Measurements from ENCODE around the gene FLNB. TPM values are rescaled to one million over a fixed set of nuclear protein-coding genes. Genes with fewer than 3 reads are reported as not detected.

FLNB gene
- total and polyA plus RNA-seq, 4 experiments from 2014 or later: 3.9 to 28.5 (median 18.5) TPM

- H3K36me3 ChIP-seq (ENCODE audit: insufficient read depth, low read length): peaks cover 7% of the 10 kb centered on the region
- peaks cover 7 to 21% (median 15%) of the 10 kb centered on the region in 4 donors for H3K4me1 Mint-ChIP-seq
- H3K4me3 Mint-ChIP-seq: no peak overlapping the region
- no peak overlapping the region for H3K27ac Mint-ChIP-seq
- peaks cover 58 to 62% of the 10 kb centered on the region in 2 donors for H3K36me3 Mint-ChIP-seq
- H3K27ac ChIP-seq (ENCODE audit: low read depth, low read length): no peak overlapping the region
- ChIA-PET CTCF (ENCODE audit: partially characterized antibody) (no interaction called here), POLR2A (ENCODE audit: partially characterized antibody) (no interaction called here)
- peaks cover 13% of the 10 kb centered on the region for H3K4me1 ChIP-seq (ENCODE audit: insufficient read depth, low read length)
- no peak overlapping the region for H3K4me3 ChIP-seq (ENCODE audit: low read length in 2 of 2)
- no peaks in the 10 kb centered on the region for H3K9me3 ChIP-seq (ENCODE audit: control insufficient read depth in 1 of 2, low read length in 2 of 2)
- no peaks in the 10 kb centered on the region for H3K27me3 Mint-ChIP-seq
- DNase-seq: no peak
- no peaks in the 10 kb centered on the region for H3K27me3 ChIP-seq (ENCODE audit: insufficient read depth, low read length)
- intact Hi-C loops (cut with micrococcal nuclease): no loop called here
- no peaks in the 10 kb centered on the region for H3K9me3 Mint-ChIP-seq
Observed at GRCh38 chr3:58121183-58121582, 113.0 kb downstream of the FLNB start.

- intact Hi-C loops (cut with micrococcal nuclease): no loop called here
- Histone ChIP-seq H3K36me3 (ENCODE audit: insufficient read depth, low read length) (peaks cover 7% of the 10 kb centered on the region), H3K27me3 (ENCODE audit: insufficient read depth, low read length) (no peaks in the 10 kb centered on the region), H3K4me1 (ENCODE audit: insufficient read depth, low read length) (no peaks in the 10 kb centered on the region), H3K27ac (ENCODE audit: low read depth, low read length) (no peak overlapping the region), H3K4me3 (ENCODE audit: low read length in 2 of 2) (no peak overlapping the region), H3K9me3 (ENCODE audit: control insufficient read depth in 1 of 2, low read length in 2 of 2) (no peaks in the 10 kb centered on the region)
- no peak overlapping the region for H3K4me3 Mint-ChIP-seq
- no peaks in the 10 kb centered on the region for H3K27me3 Mint-ChIP-seq
- H3K4me1 Mint-ChIP-seq: peaks cover 0 to 2% (median under 1%) of the 10 kb centered on the region in 4 donors
- H3K9me3 Mint-ChIP-seq: no peaks in the 10 kb centered on the region
- no peak for DNase-seq
- peaks cover 68 to 77% of the 10 kb centered on the region in 2 donors for H3K36me3 Mint-ChIP-seq
- CTCF ChIA-PET (ENCODE audit: partially characterized antibody): no interaction called here
- POLR2A ChIA-PET (ENCODE audit: partially characterized antibody): no interaction called here
- H3K27ac Mint-ChIP-seq: no peak overlapping the region
Observed at GRCh38 chr3:58122936-58123700, 114.9 kb downstream of the FLNB start.

GRCh38 chr3:58124387-58124786, 116.2 kb downstream of the FLNB start:
- no peak overlapping the region for H3K27ac Mint-ChIP-seq
- Histone ChIP-seq H3K4me3 (ENCODE audit: low read length in 2 of 2) (no peak overlapping the region), H3K36me3 (ENCODE audit: insufficient read depth, low read length) (peaks cover 7% of the 10 kb centered on the region), H3K4me1 (ENCODE audit: insufficient read depth, low read length) (no peaks in the 10 kb centered on the region), H3K27me3 (ENCODE audit: insufficient read depth, low read length) (no peaks in the 10 kb centered on the region), H3K9me3 (ENCODE audit: control insufficient read depth in 1 of 2, low read length in 2 of 2) (no peaks in the 10 kb centered on the region), H3K27ac (ENCODE audit: low read depth, low read length) (no peak overlapping the region)
- no peak overlapping the region for H3K4me3 Mint-ChIP-seq
- POLR2A ChIA-PET (ENCODE audit: partially characterized antibody): no interaction called here
- peaks cover 66 to 76% of the 10 kb centered on the region in 2 donors for H3K36me3 Mint-ChIP-seq
- no peak for DNase-seq
- no peaks in the 10 kb centered on the region for H3K9me3 Mint-ChIP-seq
- H3K27me3 Mint-ChIP-seq: no peaks in the 10 kb centered on the region
- intact Hi-C loops (cut with micrococcal nuclease): no loop called here
- CTCF ChIA-PET (ENCODE audit: partially characterized antibody): no interaction called here
- peaks cover 0 to 10% (median 6%) of the 10 kb centered on the region in 4 donors for H3K4me1 Mint-ChIP-seq

GRCh38 chr3:58129041-58129770, 121.0 kb downstream of the FLNB start:
- DNase-seq: no peak
- Histone ChIP-seq H3K36me3 (ENCODE audit: insufficient read depth, low read length) (peaks cover 5% of the 10 kb centered on the region), H3K4me1 (ENCODE audit: insufficient read depth, low read length) (no peaks in the 10 kb centered on the region), H3K27me3 (ENCODE audit: insufficient read depth, low read length) (no peaks in the 10 kb centered on the region), H3K9me3 (ENCODE audit: control insufficient read depth in 1 of 2, low read length in 2 of 2) (no peaks in the 10 kb centered on the region), H3K27ac (ENCODE audit: low read depth, low read length) (no peak overlapping the region), H3K4me3 (ENCODE audit: low read length in 2 of 2) (no peak overlapping the region)
- peaks cover 0 to 12% (median 6%) of the 10 kb centered on the region in 4 donors for H3K4me1 Mint-ChIP-seq
- H3K9me3 Mint-ChIP-seq: no peaks in the 10 kb centered on the region
- intact Hi-C loops (cut with micrococcal nuclease): no loop called here
- H3K4me3 Mint-ChIP-seq: peak overlapping the region in 1 of 8 donors; percentile 3
- H3K27me3 Mint-ChIP-seq: no peaks in the 10 kb centered on the region
- ChIA-PET CTCF (ENCODE audit: partially characterized antibody) (interaction anchor here (1.5 kb wide), 1 partner anchor 38 kb away, joined by 4 read pairs; no protein-coding TSS in a partner anchor), POLR2A (ENCODE audit: partially characterized antibody) (no interaction called here)
- H3K36me3 Mint-ChIP-seq: peaks cover 63 to 74% of the 10 kb centered on the region in 2 donors
- peak overlapping the region in 1 of 7 donors; percentile 31 for H3K27ac Mint-ChIP-seq

GRCh38 chr3:58130591-58130990, 122.4 kb downstream of the FLNB start:
- Histone ChIP-seq H3K9me3 (ENCODE audit: control insufficient read depth in 1 of 2, low read length in 2 of 2) (no peaks in the 10 kb centered on the region), H3K27me3 (ENCODE audit: insufficient read depth, low read length) (no peaks in the 10 kb centered on the region), H3K27ac (ENCODE audit: low read depth, low read length) (no peak overlapping the region), H3K4me1 (ENCODE audit: insufficient read depth, low read length) (no peaks in the 10 kb centered on the region), H3K4me3 (ENCODE audit: low read length in 2 of 2) (no peak overlapping the region), H3K36me3 (ENCODE audit: insufficient read depth, low read length) (peaks cover 9% of the 10 kb centered on the region)
- ChIA-PET POLR2A (ENCODE audit: partially characterized antibody) (no interaction called here), CTCF (ENCODE audit: partially characterized antibody) (interaction anchor here (1.0 kb wide), 1 partner anchor 14 kb away, joined by 3 read pairs; no protein-coding TSS in a partner anchor)
- peaks cover 61 to 73% of the 10 kb centered on the region in 2 donors for H3K36me3 Mint-ChIP-seq
- intact Hi-C loops (cut with micrococcal nuclease): no loop called here
- DNase-seq: no peak
- no peaks in the 10 kb centered on the region for H3K9me3 Mint-ChIP-seq
- peaks cover 0 to 12% (median 6%) of the 10 kb centered on the region in 4 donors for H3K4me1 Mint-ChIP-seq
- no peak overlapping the region for H3K4me3 Mint-ChIP-seq
- no peaks in the 10 kb centered on the region for H3K27me3 Mint-ChIP-seq
- H3K27ac Mint-ChIP-seq: no peak overlapping the region

GRCh38 chr3:58131101-58131825, 123.0 kb downstream of the FLNB start:
- no peaks in the 10 kb centered on the region for H3K9me3 Mint-ChIP-seq
- DNase-seq: no peak
- Histone ChIP-seq H3K4me1 (ENCODE audit: insufficient read depth, low read length) (no peaks in the 10 kb centered on the region), H3K4me3 (ENCODE audit: low read length in 2 of 2) (no peak overlapping the region), H3K36me3 (ENCODE audit: insufficient read depth, low read length) (peaks cover 15% of the 10 kb centered on the region), H3K9me3 (ENCODE audit: control insufficient read depth in 1 of 2, low read length in 2 of 2) (no peaks in the 10 kb centered on the region), H3K27me3 (ENCODE audit: insufficient read depth, low read length) (no peaks in the 10 kb centered on the region), H3K27ac (ENCODE audit: low read depth, low read length) (no peak overlapping the region)
- peak overlapping the region in 1 of 7 donors; percentile 27 for H3K27ac Mint-ChIP-seq
- no peaks in the 10 kb centered on the region for H3K27me3 Mint-ChIP-seq
- ChIA-PET POLR2A (ENCODE audit: partially characterized antibody) (no interaction called here), CTCF (ENCODE audit: partially characterized antibody) (interaction anchor here (1.0 kb wide), 1 partner anchor 15 kb away, joined by 3 read pairs; no protein-coding TSS in a partner anchor)
- H3K36me3 Mint-ChIP-seq: peaks cover 61 to 74% of the 10 kb centered on the region in 2 donors
- H3K4me3 Mint-ChIP-seq: peak overlapping the region in 1 of 8 donors; percentile 16
- H3K4me1 Mint-ChIP-seq: peaks cover 0 to 12% (median 6%) of the 10 kb centered on the region in 4 donors
- intact Hi-C loops (cut with micrococcal nuclease): no loop called here

GRCh38 chr3:58132850-58133249, 124.6 kb downstream of the FLNB start:
- Histone ChIP-seq H3K36me3 (ENCODE audit: insufficient read depth, low read length) (peaks cover 17% of the 10 kb centered on the region), H3K9me3 (ENCODE audit: control insufficient read depth in 1 of 2, low read length in 2 of 2) (no peaks in the 10 kb centered on the region), H3K27ac (ENCODE audit: low read depth, low read length) (no peak overlapping the region), H3K27me3 (ENCODE audit: insufficient read depth, low read length) (no peaks in the 10 kb centered on the region), H3K4me3 (ENCODE audit: low read length in 2 of 2) (no peak overlapping the region), H3K4me1 (ENCODE audit: insufficient read depth, low read length) (no peaks in the 10 kb centered on the region)
- CTCF ChIA-PET (ENCODE audit: partially characterized antibody): interaction anchor here (1.0 to 1.1 kb wide), 2 partner anchors 34 to 45 kb away, joined by 3 to 4 read pairs; no protein-coding TSS in a partner anchor
- no peaks in the 10 kb centered on the region for H3K9me3 Mint-ChIP-seq
- no peaks in the 10 kb centered on the region for H3K27me3 Mint-ChIP-seq
- DNase-seq: no peak
- intact Hi-C loops (cut with micrococcal nuclease): no loop called here
- H3K4me3 Mint-ChIP-seq: no peak overlapping the region
- POLR2A ChIA-PET (ENCODE audit: partially characterized antibody): no interaction called here
- H3K4me1 Mint-ChIP-seq: peaks cover 0 to 12% (median 6%) of the 10 kb centered on the region in 4 donors
- no peak overlapping the region for H3K27ac Mint-ChIP-seq
- H3K36me3 Mint-ChIP-seq: peaks cover 60 to 76% of the 10 kb centered on the region in 2 donors
